ENCODE data around the gene NPAS3. TPM values are rescaled to one million over a fixed set of nuclear protein-coding genes. Genes with fewer than 3 reads are reported as not detected.

The NPAS3 gene
- total and polyA plus RNA-seq, 7 donors = 0.36 to 6.4 (median 4.6) TPM; not detected in 2

DNA sequence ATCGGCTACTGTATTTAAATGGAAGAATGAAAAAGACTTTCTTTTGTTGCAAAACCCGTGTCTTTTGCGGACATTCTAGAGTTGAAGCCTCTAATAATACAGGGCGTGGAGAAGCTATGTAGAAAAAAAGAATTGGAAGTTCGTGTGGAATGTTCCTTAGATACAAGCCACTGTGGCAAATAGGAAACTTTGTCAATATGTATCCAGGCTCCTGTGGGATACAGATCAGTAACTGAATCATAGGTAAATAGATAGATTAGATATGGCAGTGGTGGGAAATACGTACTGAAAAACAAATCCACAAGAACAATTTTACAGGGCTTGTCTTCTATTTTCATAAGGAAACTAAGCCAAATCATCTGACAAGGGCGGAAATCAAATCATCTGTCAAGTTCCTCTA lies 766.8 kb downstream of the NPAS3 start:
- no peaks in the 10 kb centered on the region for H3K36me3 ChIP-seq
- H3K4me3 ChIP-seq = no peak overlapping the region
- H3K4me1 ChIP-seq = no peaks in the 10 kb centered on the region
- H3K9me3 ChIP-seq = no peaks in the 10 kb centered on the region
- intact Hi-C loops (cut with DNase I) = no loop called here
- no peak overlapping the region for H3K27ac ChIP-seq
- H3K27me3 ChIP-seq = no peaks in the 10 kb centered on the region
- WGBS, 2 donors = 77 to 87% methylated on average over 7 of the region's 7 CpGs
- TF ChIP-seq POLR2AphosphoS5 (IDR thresholded peaks at IDR 0.05) (no peak), POLR2A (IDR thresholded peaks at IDR 0.05) (no peak), EP300 (IDR thresholded peaks at IDR 0.05) (no peak)
- TF ChIP-seq, protein P1, sequence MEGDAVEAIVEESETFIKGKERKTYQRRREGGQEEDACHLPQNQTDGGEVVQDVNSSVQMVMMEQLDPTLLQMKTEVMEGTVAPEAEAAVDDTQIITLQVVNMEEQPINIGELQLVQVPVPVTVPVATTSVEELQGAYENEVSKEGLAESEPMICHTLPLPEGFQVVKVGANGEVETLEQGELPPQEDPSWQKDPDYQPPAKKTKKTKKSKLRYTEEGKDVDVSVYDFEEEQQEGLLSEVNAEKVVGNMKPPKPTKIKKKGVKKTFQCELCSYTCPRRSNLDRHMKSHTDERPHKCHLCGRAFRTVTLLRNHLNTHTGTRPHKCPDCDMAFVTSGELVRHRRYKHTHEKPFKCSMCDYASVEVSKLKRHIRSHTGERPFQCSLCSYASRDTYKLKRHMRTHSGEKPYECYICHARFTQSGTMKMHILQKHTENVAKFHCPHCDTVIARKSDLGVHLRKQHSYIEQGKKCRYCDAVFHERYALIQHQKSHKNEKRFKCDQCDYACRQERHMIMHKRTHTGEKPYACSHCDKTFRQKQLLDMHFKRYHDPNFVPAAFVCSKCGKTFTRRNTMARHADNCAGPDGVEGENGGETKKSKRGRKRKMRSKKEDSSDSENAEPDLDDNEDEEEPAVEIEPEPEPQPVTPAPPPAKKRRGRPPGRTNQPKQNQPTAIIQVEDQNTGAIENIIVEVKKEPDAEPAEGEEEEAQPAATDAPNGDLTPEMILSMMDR (IDR thresholded peaks at IDR 0.05) = no peak
- no peak for DNase-seq

GRCh38 chr14:33707716-33708115 lies 769.0 kb downstream of the NPAS3 start:
- no peak overlapping the region for H3K4me3 ChIP-seq
- DNase-seq = no peak
- H3K27ac ChIP-seq = no peak overlapping the region
- no peaks in the 10 kb centered on the region for H3K36me3 ChIP-seq
- no peaks in the 10 kb centered on the region for H3K4me1 ChIP-seq
- intact Hi-C loops (cut with DNase I) = no loop called here
- TF ChIP-seq POLR2AphosphoS5 (IDR thresholded peaks at IDR 0.05) = no peak
- H3K9me3 ChIP-seq = no peaks in the 10 kb centered on the region
- WGBS, 2 donors = 83% methylated on average over 6 of the region's 6 CpGs
- H3K27me3 ChIP-seq = no peaks in the 10 kb centered on the region

GRCh38 chr14:33709283-33709682 lies 770.6 kb downstream of the NPAS3 start:
- no peak overlapping the region for H3K27ac ChIP-seq
- H3K4me3 ChIP-seq = no peak overlapping the region
- no peak for DNase-seq
- H3K27me3 ChIP-seq = no peaks in the 10 kb centered on the region
- H3K36me3 ChIP-seq = no peaks in the 10 kb centered on the region
- WGBS, 2 donors = 88% methylated on average over 4 of the region's 4 CpGs
- no peaks in the 10 kb centered on the region for H3K4me1 ChIP-seq
- TF ChIP-seq POLR2AphosphoS5 (IDR thresholded peaks at IDR 0.05) = no peak
- no peak for TF ChIP-seq EP300 (IDR thresholded peaks at IDR 0.05)
- TF ChIP-seq POLR2A (IDR thresholded peaks at IDR 0.05) = no peak
- TF ChIP-seq, protein P1 (IDR thresholded peaks at IDR 0.05) = no peak
- H3K9me3 ChIP-seq = no peaks in the 10 kb centered on the region
- intact Hi-C loops (cut with DNase I) = no loop called here

DNA sequence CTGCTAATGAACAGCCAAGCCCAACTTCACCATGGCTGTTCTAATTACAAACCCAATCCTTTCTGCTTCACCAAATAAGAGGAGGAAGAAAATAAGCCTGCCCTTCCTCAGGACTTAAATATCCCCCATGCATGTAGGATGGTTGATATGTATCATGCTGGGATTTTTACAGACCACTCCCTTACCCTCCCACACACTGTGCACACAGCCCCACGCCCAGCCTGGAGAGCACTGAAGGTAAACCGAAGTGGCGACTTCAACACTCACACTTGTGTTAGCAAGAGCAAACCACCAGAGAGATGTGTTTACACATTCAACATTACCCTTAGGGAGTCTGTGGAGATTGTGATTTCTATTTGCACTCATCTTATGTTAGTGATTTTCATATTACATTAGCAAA lies 771.0 kb downstream of the NPAS3 start:
- Histone ChIP-seq H3K4me3 (no peak overlapping the region), H3K27ac (no peak overlapping the region), H3K9me3 (no peaks in the 10 kb centered on the region), H3K36me3 (no peaks in the 10 kb centered on the region), H3K4me1 (peaks cover 0 to 1% (median under 1%) of the 10 kb centered on the region in 4 donors), H3K27me3 (no peaks in the 10 kb centered on the region)
- WGBS, 2 donors = 74 to 84% methylated on average over 3 of the region's 3 CpGs
- intact Hi-C loops (cut with DNase I) = no loop called here
- DNase-seq = no peak
- TF ChIP-seq POLR2AphosphoS5 (IDR thresholded peaks at IDR 0.05) (no peak), EP300 (IDR thresholded peaks at IDR 0.05) (no peak), POLR2A (IDR thresholded peaks at IDR 0.05) (no peak)
- TF ChIP-seq, protein P1 (IDR thresholded peaks at IDR 0.05) = no peak

DNA sequence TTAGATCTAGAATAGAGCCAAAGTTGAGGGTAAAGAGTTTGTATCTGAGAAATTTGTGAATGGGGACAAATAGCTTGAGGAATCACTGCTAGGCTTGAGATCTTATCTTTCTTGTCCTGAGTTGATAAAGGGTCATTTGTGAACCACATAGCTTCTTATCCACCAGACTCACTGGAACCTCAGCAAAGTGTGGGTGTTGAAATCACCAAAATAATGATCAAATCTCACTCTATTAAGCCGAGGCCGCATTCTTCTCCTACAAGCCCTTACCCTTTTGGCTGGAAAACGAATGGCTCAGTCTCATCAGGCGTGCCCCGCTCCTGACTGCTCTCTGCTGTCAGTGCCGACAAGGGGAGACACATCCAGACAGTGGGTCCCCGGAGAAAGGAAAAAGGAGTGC lies 771.6 kb downstream of the NPAS3 start:
- 87 to 91% methylated on average over 7 of the region's 7 CpGs for WGBS, 2 donors
- intact Hi-C loops (cut with DNase I) = no loop called here
- Histone ChIP-seq H3K4me3 (no peak overlapping the region), H3K36me3 (no peaks in the 10 kb centered on the region), H3K27ac (no peak overlapping the region), H3K9me3 (no peaks in the 10 kb centered on the region), H3K4me1 (peaks cover 0 to 6% (median 3%) of the 10 kb centered on the region in 4 donors), H3K27me3 (no peaks in the 10 kb centered on the region)
- no peak for DNase-seq
- TF ChIP-seq POLR2AphosphoS5 (IDR thresholded peaks at IDR 0.05) (no peak), POLR2A (IDR thresholded peaks at IDR 0.05) (no peak), EP300 (IDR thresholded peaks at IDR 0.05) (no peak)
- TF ChIP-seq, protein P1 (IDR thresholded peaks at IDR 0.05) = no peak

Measured in sigmoid colon (tissue), 7 donors.